IMR-90 (cell line): Measurements from ENCODE around the gene LINC00237. TPM values are rescaled to one million over a fixed set of nuclear protein-coding genes. Genes with fewer than 3 reads are reported as not detected.

Experiments
- ATAC-seq: fragments of 200-7000 bp; cut with Tn5 transposase; 2 replicates; pipeline ENCODE4 v1.9.1; 2020; ENCODE audit warnings: low read depth, mild to moderate bottlenecking, moderate library complexity
- BruUV-seq: library from RNA; stranded (reverse); fragments of 400-500 nt; replicated peaks from 2 replicates; lab custom pipeline; 2021; lab: Mats Ljungman, UMichigan
- CTCF ChIA-PET: fragments of 300-600 bp; formaldehyde crosslinking; extraction: SDS; loops from one replicate; lab custom pipeline; 2021; ENCODE audit warnings: antibody characterized with exemption; lab: Yijun Ruan, JAX
- POLR2A ChIA-PET: fragments of 300-600 bp; sonication (Branson Sonifier 250); formaldehyde crosslinking; loops from one replicate; lab custom pipeline; 2022; ENCODE audit warnings: antibody characterized with exemption; ENCODE audit not compliant: unreplicated experiment; lab: Charles Lee
- DNase-seq: peaks from one replicate; pipeline ENCODE4 v3.0.0; 2013
- H2AFZ ChIP-seq: replicated peaks from 2 replicates; pipeline ENCODE3; 2013; ENCODE audit warnings: low read length, mild to moderate bottlenecking; ENCODE audit not compliant: poor library complexity
- H2AK5ac ChIP-seq: 2 replicates; pipeline ENCODE4 v1.6.1; 2013; ENCODE audit warnings: low read depth, low read length, inconsistent platforms
- H2AK9ac ChIP-seq: replicated peaks from 2 replicates; pipeline ENCODE3; 2013; ENCODE audit warnings: mild to moderate bottlenecking, low read depth, low read length, moderate library complexity; ENCODE audit not compliant: poor library complexity
- H2BK120ac ChIP-seq: 2 replicates; pipeline ENCODE4 v1.6.1; 2013; ENCODE audit warnings: low read depth, low read length, inconsistent platforms
- H2BK15ac ChIP-seq: 3 replicates; pipeline ENCODE4 v1.6.1; 2013; ENCODE audit warnings: low read depth, low read length, inconsistent platforms
- H2BK20ac ChIP-seq: 2 replicates; pipeline ENCODE4 v1.6.1; 2013; ENCODE audit warnings: low read depth, mild to moderate bottlenecking, inconsistent platforms, low read length, moderate library complexity
- H2BK5ac ChIP-seq: 2 replicates; pipeline ENCODE4 v1.6.1; 2013; ENCODE audit warnings: mild to moderate bottlenecking, low read depth, low read length, inconsistent platforms; ENCODE audit not compliant: poor library complexity, severe bottlenecking
- H3K14ac ChIP-seq: replicated peaks from 2 replicates; pipeline ENCODE4 v1.6.1; 2013; ENCODE audit warnings: low read depth, low read length, inconsistent platforms
- H3K18ac ChIP-seq: 2 replicates; pipeline ENCODE4 v1.6.1; 2013; ENCODE audit warnings: low read depth, low read length, control low read depth
- H3K23ac ChIP-seq: 2 replicates; pipeline ENCODE4 v1.6.1; 2013; ENCODE audit warnings: low read depth, low read length, inconsistent platforms
- H3K27ac ChIP-seq: 2 replicates; pipeline ENCODE4 v1.5.1; 2013; ENCODE audit warnings: mild to moderate bottlenecking, control low read depth, low read length; ENCODE audit not compliant: insufficient read depth
- H3K27me3 ChIP-seq: 2 replicates; pipeline ENCODE4 v1.6.1; 2013; ENCODE audit warnings: low read length; ENCODE audit not compliant: control insufficient read depth, insufficient read depth
- H3K36me3 ChIP-seq: 2 replicates; pipeline ENCODE4 v1.6.1; 2013; ENCODE audit warnings: low read length, mixed read lengths; ENCODE audit not compliant: control insufficient read depth, insufficient read depth
- H3K4ac ChIP-seq: 2 replicates; pipeline ENCODE4 v1.6.1; 2013; ENCODE audit warnings: low read depth, low read length, inconsistent platforms
- H3K4me1 ChIP-seq: 2 replicates; pipeline ENCODE4 v1.6.1; 2013; ENCODE audit warnings: low read length, mixed read lengths; ENCODE audit not compliant: control insufficient read depth, insufficient read depth
- H3K4me2 ChIP-seq: 2 replicates; pipeline ENCODE4 v1.6.1; 2013; ENCODE audit warnings: low read depth, mild to moderate bottlenecking, control low read depth, low read length, moderate library complexity
- H3K4me3 ChIP-seq: 2 replicates; pipeline ENCODE4 v1.5.1; 2013; ENCODE audit warnings: low read depth, mild to moderate bottlenecking, control low read depth, low read length, moderate library complexity; ENCODE audit not compliant: insufficient read depth
- H3K56ac ChIP-seq: 2 replicates; pipeline ENCODE4 v1.6.1; 2013; ENCODE audit warnings: low read length, inconsistent platforms; ENCODE audit not compliant: insufficient read depth; ENCODE audit errors: extremely low read depth
- H3K79me1 ChIP-seq, 2 experiments: 2 replicates each; pipeline ENCODE4 v1.6.1; 2013; ENCODE audit warnings: low read length in 2 of 2, inconsistent platforms in 1 of 2, low read depth in 1 of 2
- H3K9ac ChIP-seq: 2 replicates; pipeline ENCODE4 v1.6.1; 2013; ENCODE audit warnings: low read depth, low read length, control low read depth
- H3K9me1 ChIP-seq: 2 replicates; pipeline ENCODE4 v1.6.1; 2013; ENCODE audit warnings: low read length, inconsistent platforms; ENCODE audit not compliant: insufficient read depth
- H3K9me3 ChIP-seq: 2 replicates; pipeline ENCODE4 v1.6.1; 2013; ENCODE audit warnings: low read length; ENCODE audit not compliant: control insufficient read depth, insufficient read depth
- H4K20me1 ChIP-seq: 2 replicates; pipeline ENCODE4 v1.6.1; 2013; ENCODE audit warnings: low read length, inconsistent platforms; ENCODE audit not compliant: insufficient read depth
- H4K5ac ChIP-seq: 2 replicates; pipeline ENCODE4 v1.6.1; 2013; ENCODE audit warnings: mild to moderate bottlenecking, low read depth, low read length, control low read depth
- H4K8ac ChIP-seq, 2 experiments: 2 replicates each; pipeline ENCODE4 v1.6.1; 2013; ENCODE audit warnings: low read depth in 2 of 2, low read length in 2 of 2, control low read depth in 1 of 2, inconsistent platforms in 1 of 2
- H4K91ac ChIP-seq: 2 replicates; pipeline ENCODE4 v1.6.1; 2013; ENCODE audit warnings: low read depth, low read length, inconsistent platforms; ENCODE audit not compliant: insufficient read depth
- CHD1 ChIP-seq: IDR thresholded peaks from 2 replicates; pipeline ENCODE4 v1.6.1; 2012; ENCODE audit warnings: low read depth, low read length, improper control_type of control experiment
- RAD21 ChIP-seq: IDR thresholded peaks from 2 replicates; pipeline ENCODE4 v1.6.1; 2012; ENCODE audit warnings: low read length, improper control_type of control experiment
- RCOR1 ChIP-seq: IDR thresholded peaks from 2 replicates; pipeline ENCODE4 v1.6.1; 2012; ENCODE audit warnings: mild to moderate bottlenecking, low read length, improper control_type of control experiment; ENCODE audit not compliant: insufficient replicate concordance
- RFX5 ChIP-seq: IDR thresholded peaks from 2 replicates; pipeline ENCODE4 v1.8.0; 2012; ENCODE audit warnings: low read depth, mild to moderate bottlenecking, low read length, moderate library complexity
- SMC3 ChIP-seq: fragments of 150-350 bp; IDR thresholded peaks from 2 replicates; pipeline ENCODE4 v1.6.1; 2016; ENCODE audit warnings: low read depth, mild to moderate bottlenecking, antibody characterized with exemption, low read length, moderate library complexity
- WGBS, 2 experiments: methylation state at CpG; one replicate each; pipeline versions ENCODE4 v1.1.5 to v1.1.7; 2013; ENCODE audit warnings: missing lambda C conversion rate in 2 of 2; ENCODE audit not compliant: insufficient read length in 1 of 2; ENCODE audit errors: extremely low coverage in 2 of 2; 5-methylcytosine and 5-hydroxymethylcytosine counted together
- dilution Hi-C: fragments of 300-500 bp; cut with HindIII; formaldehyde crosslinking; loops from one replicate; pipeline ENCODE4 v1.14.3; 2018; ENCODE audit warnings: low sequenced_read_pairs; ENCODE audit not compliant: unreplicated experiment
- in situ Hi-C: fragments of 300-500 bp; cut with MboI; formaldehyde crosslinking; loops from 3 replicates; pipeline ENCODE4 v1.14.3; 2019; ENCODE audit warnings: low sequenced_read_pairs, inconsistent platforms, mixed read lengths
- intact Hi-C: fragments of 100-400 bp; cut with micrococcal nuclease; formaldehyde crosslinking; loops from 2 replicates; pipeline ENCODE4 v1.10.0; 2022
- polyA plus RNA-seq, 3 experiments: library from polyadenylated mRNA; depleted of rRNA; stranded (reverse); fragments of >200 nt; gene quantifications; 2 replicates each; pipeline ENCODE4 v1.2.3, GENCODE V29; 2012; ENCODE audit warnings: low replicate concordance in 1 of 3
- total RNA-seq: library from RNA; depleted of rRNA; stranded (reverse); fragments of >200 nt; gene quantifications from 2 replicates; pipeline ENCODE4 v1.2.3, GENCODE V29; 2012

The LINC00237 gene
- total and polyA plus RNA-seq, 2 of the 4 experiments (the other 2 are of a cell fraction): not detected

- CTCF ChIA-PET: interaction anchor here (0.8 to 1.8 kb wide), 4 partner anchors 8 to 457 kb away, joined by 3 to 4 read pairs (median 4); no protein-coding TSS in a partner anchor
- H3K27ac ChIP-seq: no peak overlapping the region
These were observed 58.2 kb downstream of the LINC00237 start for GRCh38 chr20:21047981-21048380.

More at GRCh38 chr20:21047981-21048380, 58.2 kb downstream of the LINC00237 start:
- no peak overlapping the region for H2AK5ac ChIP-seq
- H3K79me1 ChIP-seq: no peaks in the 10 kb centered on the region
- H3K4me2 ChIP-seq: no peak overlapping the region
- H2BK120ac ChIP-seq: no peak overlapping the region
- H3K56ac ChIP-seq: no peak overlapping the region
- H4K20me1 ChIP-seq: no peaks in the 10 kb centered on the region
- no peak overlapping the region for H4K5ac ChIP-seq
- no peak overlapping the region for H2BK20ac ChIP-seq
- H2AK9ac ChIP-seq: no peak overlapping the region
- intact Hi-C loops: no loop called here
- H3K4me3 ChIP-seq: no peak overlapping the region
- H3K9me3 ChIP-seq: no peaks in the 10 kb centered on the region
- POLR2A ChIA-PET: no interaction called here
- no CpG with 5 or more reads among the region's 6 CpGs for WGBS, 2 experiments
- no peak overlapping the region for H3K4ac ChIP-seq
- BruUV-seq: no TSS peak
- H3K18ac ChIP-seq: no peak overlapping the region
- H3K4me1 ChIP-seq: no peaks in the 10 kb centered on the region
- H3K36me3 ChIP-seq: no peaks in the 10 kb centered on the region
- DNase-seq: no peak
- H4K91ac ChIP-seq: no peak overlapping the region
- no peak overlapping the region for H3K14ac ChIP-seq
- no peaks in the 10 kb centered on the region for H3K9me1 ChIP-seq
- H2AFZ ChIP-seq: no peak overlapping the region
- in situ Hi-C loops: no loop called here
- no peak overlapping the region for H2BK5ac ChIP-seq
- dilution Hi-C loops: no loop called here
- no peak overlapping the region for H4K8ac ChIP-seq
- H2BK15ac ChIP-seq: no peak overlapping the region
- no peak for ATAC-seq
- H3K9ac ChIP-seq: no peak overlapping the region
- no peaks in the 10 kb centered on the region for H3K27me3 ChIP-seq
- TF ChIP-seq SMC3 (no peak), RAD21 (no peak), RCOR1 (no peak), CHD1 (no peak), RFX5 (no peak)
- H3K23ac ChIP-seq: no peak overlapping the region
